ENCODE measurements around the gene CHTF18. TPM values are rescaled to one million over a fixed set of nuclear protein-coding genes. Genes with fewer than 3 reads are reported as not detected.

CHTF18 gene
- total and polyA plus RNA-seq, 2 of the 4 experiments (the other 2 are of a cell fraction), result 3.2 to 21.4 TPM

GRCh38 chr16:821751-822150 is 33.3 kb downstream of the CHTF18 start:
- Histone ChIP-seq H4K20me1 (ENCODE audit: insufficient read depth, low read length) (no peaks in the 10 kb centered on the region), H4K8ac (ENCODE audit: low read depth in 2 of 2, low read length in 2 of 2) (no peak overlapping the region), H3K9me1 (ENCODE audit: insufficient read depth, low read length) (no peaks in the 10 kb centered on the region; the same call in 1 of the 2 replicates), H3K4me2 (ENCODE audit: low read depth, low read length) (no peak overlapping the region), H2BK5ac (ENCODE audit: low read depth, low read length, poor library complexity, severe bottlenecking) (no peak overlapping the region), H3K27ac (ENCODE audit: insufficient read depth, low read length) (no peak overlapping the region), H2AK5ac (ENCODE audit: low read depth, low read length) (no peak overlapping the region), H3K4ac (ENCODE audit: low read depth, low read length) (no peak overlapping the region), H3K9me3 (ENCODE audit: control insufficient read depth, insufficient read depth, low read length) (no peaks in the 10 kb centered on the region; the same call in 1 of the 2 replicates), H2AFZ (replicated peaks; ENCODE audit: low read length, poor library complexity) (no peak overlapping the region), H4K91ac (ENCODE audit: insufficient read depth, low read depth, low read length) (no peak overlapping the region), H2BK120ac (ENCODE audit: low read depth, low read length) (no peak overlapping the region), H3K27me3 (ENCODE audit: control insufficient read depth, insufficient read depth, low read length) (peaks cover 44% of the 10 kb centered on the region), H3K4me3 (ENCODE audit: insufficient read depth, low read depth, low read length) (no peak overlapping the region), H3K18ac (ENCODE audit: low read depth, low read length) (no peak overlapping the region), H2BK15ac (ENCODE audit: low read depth, low read length) (no peak overlapping the region), H2AK9ac (replicated peaks; ENCODE audit: low read depth, low read length, poor library complexity) (no peak overlapping the region), H4K5ac (ENCODE audit: low read depth, low read length) (no peak overlapping the region), H3K79me1 (ENCODE audit: low read depth in 1 of 2, low read length in 2 of 2) (no peaks in the 10 kb centered on the region), H3K23ac (ENCODE audit: low read depth, low read length) (no peak overlapping the region), H2BK20ac (ENCODE audit: low read depth, low read length) (no peak overlapping the region), H3K9ac (ENCODE audit: low read depth, low read length) (no peak overlapping the region), H3K14ac (replicated peaks; ENCODE audit: low read depth, low read length) (no peak overlapping the region), H3K56ac (ENCODE audit: extremely low read depth, insufficient read depth, low read length) (no peak overlapping the region), H3K36me3 (ENCODE audit: control insufficient read depth, insufficient read depth, low read length) (no peaks in the 10 kb centered on the region), H3K4me1 (ENCODE audit: control insufficient read depth, insufficient read depth, low read length) (peaks cover 4% of the 10 kb centered on the region; the same call in 1 of the 2 replicates)
- in situ Hi-C loops (cut with MboI; ENCODE audit: low sequenced_read_pairs), result loop anchor here (25.0 kb wide), 1 partner anchor 391 kb away; no protein-coding TSS in a partner anchor
- BruUV-seq (replicated peaks), result no TSS peak
- ATAC-seq (ENCODE audit: low read depth) (no peak), DNase-seq (no peak)
- ChIA-PET POLR2A (ENCODE audit: unreplicated experiment) (no interaction called here), CTCF (no interaction called here)
- TF ChIP-seq SMC3 (IDR thresholded peaks at IDR 0.05; ENCODE audit: low read depth, low read length) (no peak), FOS (IDR thresholded peaks at IDR 0.05; ENCODE audit: low read depth, low read length) (no peak), USF2 (IDR thresholded peaks at IDR 0.05; ENCODE audit: low read depth, low read length) (no peak), MAFK (IDR thresholded peaks at IDR 0.05; ENCODE audit: low read depth, low read length) (no peak), MXI1 (IDR thresholded peaks at IDR 0.05; ENCODE audit: borderline replicate concordance, low read depth, low read length) (no peak), RCOR1 (IDR thresholded peaks at IDR 0.05; ENCODE audit: insufficient replicate concordance, low read length) (no peak), BHLHE40 (IDR thresholded peaks at IDR 0.05; ENCODE audit: low read depth, low read length) (no peak), POLR2A (IDR thresholded peaks at IDR 0.05; ENCODE audit: low read depth, low read length) (no peak), NFE2L2 (IDR thresholded peaks at IDR 0.05; ENCODE audit: low read depth, low read length) (no peak), CEBPB (IDR thresholded peaks at IDR 0.05; ENCODE audit: low read depth, low read length) (no peak), RFX5 (IDR thresholded peaks at IDR 0.05; ENCODE audit: low read depth, low read length) (no peak), CHD1 (IDR thresholded peaks at IDR 0.05; ENCODE audit: low read depth, low read length) (no peak), RAD21 (IDR thresholded peaks at IDR 0.05; ENCODE audit: low read length) (no peak), MAZ (IDR thresholded peaks at IDR 0.05; ENCODE audit: borderline replicate concordance, low read depth, low read length) (no peak)
- TF ChIP-seq, protein P1, sequence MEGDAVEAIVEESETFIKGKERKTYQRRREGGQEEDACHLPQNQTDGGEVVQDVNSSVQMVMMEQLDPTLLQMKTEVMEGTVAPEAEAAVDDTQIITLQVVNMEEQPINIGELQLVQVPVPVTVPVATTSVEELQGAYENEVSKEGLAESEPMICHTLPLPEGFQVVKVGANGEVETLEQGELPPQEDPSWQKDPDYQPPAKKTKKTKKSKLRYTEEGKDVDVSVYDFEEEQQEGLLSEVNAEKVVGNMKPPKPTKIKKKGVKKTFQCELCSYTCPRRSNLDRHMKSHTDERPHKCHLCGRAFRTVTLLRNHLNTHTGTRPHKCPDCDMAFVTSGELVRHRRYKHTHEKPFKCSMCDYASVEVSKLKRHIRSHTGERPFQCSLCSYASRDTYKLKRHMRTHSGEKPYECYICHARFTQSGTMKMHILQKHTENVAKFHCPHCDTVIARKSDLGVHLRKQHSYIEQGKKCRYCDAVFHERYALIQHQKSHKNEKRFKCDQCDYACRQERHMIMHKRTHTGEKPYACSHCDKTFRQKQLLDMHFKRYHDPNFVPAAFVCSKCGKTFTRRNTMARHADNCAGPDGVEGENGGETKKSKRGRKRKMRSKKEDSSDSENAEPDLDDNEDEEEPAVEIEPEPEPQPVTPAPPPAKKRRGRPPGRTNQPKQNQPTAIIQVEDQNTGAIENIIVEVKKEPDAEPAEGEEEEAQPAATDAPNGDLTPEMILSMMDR (conservative IDR thresholded peaks at IDR 0.05; ENCODE audit: low read depth, low read length), result no peak
- TF ChIP-seq, protein P2, sequence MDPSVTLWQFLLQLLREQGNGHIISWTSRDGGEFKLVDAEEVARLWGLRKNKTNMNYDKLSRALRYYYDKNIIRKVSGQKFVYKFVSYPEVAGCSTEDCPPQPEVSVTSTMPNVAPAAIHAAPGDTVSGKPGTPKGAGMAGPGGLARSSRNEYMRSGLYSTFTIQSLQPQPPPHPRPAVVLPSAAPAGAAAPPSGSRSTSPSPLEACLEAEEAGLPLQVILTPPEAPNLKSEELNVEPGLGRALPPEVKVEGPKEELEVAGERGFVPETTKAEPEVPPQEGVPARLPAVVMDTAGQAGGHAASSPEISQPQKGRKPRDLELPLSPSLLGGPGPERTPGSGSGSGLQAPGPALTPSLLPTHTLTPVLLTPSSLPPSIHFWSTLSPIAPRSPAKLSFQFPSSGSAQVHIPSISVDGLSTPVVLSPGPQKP (IDR thresholded peaks at IDR 0.05; ENCODE audit: borderline replicate concordance, low read depth, low read length), result no peak
- dilution Hi-C loops (cut with HindIII; ENCODE audit: low sequenced_read_pairs, unreplicated experiment), result no loop called here
- intact Hi-C loops (cut with micrococcal nuclease), result no loop called here
- 72% methylated on average over 2 of the region's 13 CpGs; no CpG with 5 or more reads in 1 of the 2 experiments for WGBS, 2 experiments (ENCODE audit: extremely low coverage in 2 of 2, insufficient read length in 1 of 2)
